GM21360 (cell line): Measurements from ENCODE around the gene GALNT16.
"Not testable (repeated sequence)": the region's sequence is repeated elsewhere in the genome, so short reads cannot be mapped to it uniquely, and the experiment has no call there.

Source experiments
- ATAC-seq: cut with Tn5 transposase; IDR thresholded peaks from one replicate; pipeline ENCODE4 v1.9.1; 2021; ENCODE audit warnings: mild to moderate bottlenecking, moderate library complexity; ENCODE audit not compliant: unreplicated experiment

GALNT16 gene

DNA sequence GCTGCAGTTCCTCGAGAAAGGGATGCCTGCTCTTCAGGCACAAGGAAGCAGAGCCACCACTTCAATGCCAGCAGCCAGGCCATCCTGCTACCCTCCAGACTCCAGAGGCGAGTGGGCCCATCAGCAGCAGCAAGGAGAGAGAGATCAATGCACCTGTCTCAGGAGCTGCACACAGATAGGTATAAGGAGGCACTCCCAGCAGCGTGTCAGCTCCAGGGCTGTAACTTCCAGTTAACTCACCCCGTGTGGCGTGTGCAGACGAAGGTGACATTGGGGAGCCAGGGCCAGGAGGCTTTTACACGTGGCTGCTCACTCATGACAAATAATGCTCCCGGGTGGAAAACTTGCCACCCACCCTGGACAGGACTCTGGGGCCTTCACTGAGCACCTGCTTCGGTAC lies 24.2 kb downstream of the GALNT16 start:
- ATAC-seq: no peak

DNA sequence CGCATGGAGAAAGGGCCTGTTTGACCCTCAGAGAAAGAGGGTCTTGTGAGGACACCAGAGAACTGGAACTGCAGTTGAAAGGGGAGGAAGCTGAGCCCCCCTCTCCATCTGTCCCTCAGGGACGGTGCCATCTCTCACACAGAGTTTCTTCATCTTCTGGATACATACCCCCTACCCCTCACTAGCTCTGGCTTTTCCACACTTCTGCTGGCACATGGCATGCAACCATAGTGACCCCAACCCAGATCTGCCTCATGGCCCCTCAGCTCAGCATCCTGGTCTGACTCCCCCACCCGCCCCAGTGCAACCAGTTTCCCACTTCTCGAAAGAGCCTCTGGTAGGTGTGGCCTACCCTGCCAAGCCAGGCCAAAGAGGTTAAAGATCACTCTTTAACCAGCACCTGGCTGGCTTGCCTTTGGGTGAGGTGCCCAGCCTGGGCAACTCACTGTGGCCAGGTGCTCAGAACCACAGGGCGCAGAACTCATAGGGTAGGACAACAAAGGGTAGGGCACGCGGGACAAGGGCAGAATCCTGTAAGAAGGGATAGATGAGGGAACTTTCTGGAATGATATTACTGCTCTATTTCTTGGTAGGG lies 25.8 kb downstream of the GALNT16 start:
- ATAC-seq: no peak

DNA sequence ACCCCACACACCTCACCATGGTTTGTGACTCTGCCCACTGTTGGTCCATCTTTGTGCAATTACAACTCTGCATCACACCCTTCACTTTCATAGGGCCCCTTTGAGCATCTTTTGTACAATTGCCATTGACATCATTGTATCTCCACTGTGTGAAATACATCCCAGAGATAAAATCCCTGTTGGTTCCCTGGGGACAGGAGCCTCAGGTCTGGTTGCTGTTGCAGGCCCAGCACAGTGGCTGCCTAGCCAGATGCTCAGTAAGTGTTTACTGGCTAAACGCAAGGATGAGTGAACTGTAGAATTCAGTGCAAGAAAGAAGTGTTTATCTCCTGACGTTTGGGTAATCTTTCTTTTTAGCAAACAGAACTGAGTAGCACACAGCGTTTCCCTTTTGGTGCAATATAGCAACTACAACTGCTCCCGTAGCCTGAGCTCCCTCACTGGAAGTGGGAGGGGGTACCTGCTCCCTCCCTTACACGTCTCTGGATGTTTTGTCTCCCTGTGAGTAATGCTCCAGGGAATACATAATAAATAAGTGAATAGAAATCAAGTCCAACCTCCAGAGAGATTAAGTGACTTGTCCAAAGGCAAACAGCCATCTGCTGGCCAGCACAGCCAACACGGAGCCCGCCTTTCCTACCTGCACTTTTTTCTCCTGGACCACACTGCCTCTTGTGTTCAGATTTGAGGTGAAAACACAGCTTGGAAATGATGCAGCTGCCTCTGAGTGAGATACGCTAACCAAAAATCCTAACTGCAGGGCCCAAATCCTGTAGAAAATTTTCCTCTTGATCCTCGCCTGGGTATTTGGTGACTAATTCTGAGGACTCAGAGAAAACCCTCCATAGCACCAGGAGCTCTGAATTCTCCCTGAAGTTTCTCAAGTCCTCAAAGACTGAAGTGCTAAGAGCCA lies 27.4 kb downstream of the GALNT16 start:
- no peak for ATAC-seq

DNA sequence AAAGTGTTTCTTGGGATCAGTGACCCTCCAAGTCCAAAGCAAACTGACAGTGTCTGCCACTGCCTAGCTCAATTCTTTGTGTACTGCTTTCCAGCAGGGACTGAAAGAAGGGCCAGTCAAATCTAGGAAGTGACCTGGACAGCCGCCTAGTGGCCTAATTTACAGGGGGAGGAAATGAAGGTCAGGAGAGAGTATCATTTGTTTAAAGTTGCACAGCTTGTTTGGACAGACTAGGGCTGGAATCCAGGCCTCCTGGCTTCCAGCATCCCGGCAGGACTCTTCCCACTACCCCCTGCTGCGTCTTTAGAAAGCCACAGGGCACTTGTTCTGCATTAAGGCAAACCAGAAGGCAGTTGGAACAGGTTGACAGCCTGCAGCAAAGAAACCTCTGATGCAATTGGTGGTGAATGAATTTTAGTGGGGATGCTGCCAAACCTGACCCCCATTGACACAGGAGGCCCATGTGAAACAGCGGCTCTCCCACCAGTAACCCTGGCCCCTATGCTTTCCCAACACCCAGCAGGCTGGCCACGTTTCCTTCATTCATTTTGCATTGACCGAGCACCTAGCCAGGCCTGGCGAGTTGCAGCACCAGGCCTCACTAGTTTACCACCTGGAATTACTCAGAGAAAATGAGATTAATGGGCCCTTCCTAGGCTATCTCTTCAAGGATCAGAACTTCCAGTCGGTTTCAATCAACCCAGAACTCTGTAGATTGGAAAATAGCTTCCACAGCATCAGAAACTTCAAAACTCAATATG lies 28.2 kb downstream of the GALNT16 start:
- ATAC-seq: no peak

DNA sequence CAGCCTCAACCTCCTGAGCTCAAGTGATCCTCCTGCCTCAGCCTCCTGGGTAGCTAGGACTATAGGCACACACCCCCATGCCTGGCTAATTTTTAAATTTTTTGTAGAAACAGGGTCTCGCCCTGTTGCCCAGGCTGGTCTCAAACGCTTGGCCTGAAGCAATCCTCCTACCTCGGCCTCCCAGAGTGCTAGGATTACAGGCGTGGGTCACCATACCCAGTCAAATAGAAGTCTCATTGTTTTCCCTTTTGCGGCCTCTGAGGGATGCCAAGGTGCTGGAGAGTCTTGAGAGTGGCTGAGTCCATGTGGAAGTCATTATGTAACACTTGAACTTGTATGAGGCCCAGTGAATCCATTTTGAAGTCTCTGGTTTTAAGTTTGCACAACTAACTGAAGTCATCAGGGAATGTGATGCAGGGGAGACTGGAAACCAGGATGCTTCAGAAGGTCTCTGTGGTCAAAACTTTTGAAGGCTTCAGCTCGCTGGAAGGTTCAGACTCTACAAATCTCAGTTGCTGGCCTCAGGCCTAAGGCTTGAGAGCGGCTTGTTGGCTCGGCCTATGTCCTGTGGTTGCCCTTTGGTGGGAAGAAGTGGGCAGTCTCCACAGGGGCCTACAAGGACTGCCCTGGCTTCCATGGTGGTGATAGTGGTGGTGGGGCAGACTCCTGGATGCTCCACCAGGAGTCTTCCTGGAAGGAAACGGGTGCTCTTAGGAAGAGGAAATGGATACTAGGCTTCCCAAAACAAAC lies 29.2 kb downstream of the GALNT16 start:
- ATAC-seq: no peak

DNA sequence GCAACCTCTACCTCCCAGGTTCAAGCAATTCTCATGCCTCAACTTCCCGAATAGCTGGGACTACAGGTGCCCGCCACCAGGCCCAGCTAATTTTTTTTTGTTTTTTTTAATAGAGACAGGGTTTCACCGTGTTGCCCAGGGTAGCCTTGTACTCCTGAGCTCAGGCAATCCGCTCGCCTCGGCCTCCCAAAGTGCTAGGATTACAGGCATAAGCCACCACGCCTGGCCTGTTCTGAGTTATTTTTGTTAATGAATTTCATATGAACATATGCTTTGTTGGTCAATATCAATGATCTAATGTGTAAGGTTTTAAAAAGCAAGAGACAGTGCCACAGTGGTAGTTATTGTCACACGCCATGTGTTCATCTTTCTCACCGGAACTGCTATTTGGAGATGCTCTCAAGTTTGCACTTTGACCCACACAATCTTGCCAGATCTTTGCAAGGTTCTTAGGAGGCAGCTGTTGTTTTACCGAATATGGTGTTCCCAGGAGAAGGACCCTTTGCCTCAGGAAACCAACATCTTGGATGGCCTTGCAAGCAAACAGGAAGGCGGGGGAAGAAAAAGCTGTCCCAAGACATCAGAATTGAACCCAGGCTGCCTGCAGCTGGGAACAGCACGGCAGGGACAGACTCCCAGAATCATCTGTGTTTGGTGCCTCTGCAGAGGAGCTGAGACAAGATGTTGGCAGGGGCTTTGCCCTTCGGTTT lies 30.0 kb downstream of the GALNT16 start:
- no peak for ATAC-seq

DNA sequence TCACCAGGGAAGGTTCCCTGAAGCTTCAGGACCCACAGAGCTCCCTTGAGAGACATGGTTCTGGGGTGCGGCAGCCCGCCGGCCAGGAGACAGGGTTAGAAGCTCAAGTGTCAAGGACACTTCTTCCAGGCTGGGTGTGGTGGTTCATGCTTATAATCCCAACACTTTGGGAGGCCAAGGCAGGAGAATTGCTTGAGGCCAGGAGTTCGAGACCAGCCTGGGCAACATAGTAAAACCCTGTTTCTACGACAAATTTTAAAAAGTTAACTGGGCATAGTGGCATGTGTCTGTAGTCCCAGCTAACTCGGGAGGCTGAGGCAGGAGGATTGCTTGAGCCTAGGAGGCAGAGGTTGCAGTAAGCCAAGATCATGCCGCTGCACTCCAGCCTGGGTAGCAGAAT lies 30.9 kb downstream of the GALNT16 start:
- not testable (repeated sequence) for ATAC-seq

DNA sequence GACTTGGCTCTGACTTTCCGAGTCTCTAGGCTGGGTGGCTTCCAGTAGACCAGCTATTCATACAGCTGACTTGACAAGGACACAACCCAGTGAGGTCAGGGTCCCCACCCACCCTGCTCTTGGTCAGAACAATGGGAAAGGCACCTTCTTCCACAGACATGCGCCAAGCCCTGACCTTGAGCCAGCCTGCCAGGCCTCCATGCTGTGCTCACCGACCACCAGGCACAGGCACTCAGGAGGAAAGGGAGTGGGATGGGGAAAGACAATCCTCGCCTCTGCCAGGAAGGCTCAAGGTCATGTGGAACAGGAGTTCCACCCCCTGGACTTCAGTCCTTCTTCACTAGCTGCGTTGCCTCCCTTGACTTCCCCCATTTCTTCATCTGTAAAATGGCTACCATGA lies 31.4 kb downstream of the GALNT16 start:
- ATAC-seq: no peak

DNA sequence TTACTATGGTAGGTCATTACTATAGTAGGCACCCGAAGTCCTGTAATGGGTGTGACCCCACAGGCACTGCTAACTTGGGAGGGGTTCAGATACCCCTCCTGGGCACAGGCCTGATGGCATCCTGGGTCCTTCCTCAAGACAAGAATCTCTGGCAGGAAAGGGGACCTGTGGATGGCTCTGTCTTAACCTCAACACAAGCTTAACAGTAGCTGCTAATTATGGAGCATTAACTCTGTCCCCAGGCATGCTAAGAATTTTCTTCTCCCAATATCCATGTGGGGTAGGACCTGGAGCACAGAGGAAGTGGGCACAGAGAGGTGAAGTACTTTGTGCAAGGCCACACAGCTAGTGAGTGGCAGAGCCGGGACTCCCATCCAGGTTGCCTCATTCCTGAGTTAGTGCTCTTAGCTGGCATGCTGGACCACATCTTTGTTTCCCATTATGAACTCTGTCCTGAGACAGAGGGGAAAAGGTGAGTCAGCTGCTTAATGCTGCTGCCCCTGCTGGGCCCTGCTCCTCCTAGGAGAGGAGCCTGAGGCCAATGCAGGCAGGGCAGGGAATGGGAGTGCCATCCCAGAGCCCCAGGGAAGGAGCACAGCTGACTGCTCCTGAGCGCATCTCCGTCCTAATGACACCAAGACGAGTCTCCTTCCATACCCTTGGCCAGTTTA lies 32.1 kb downstream of the GALNT16 start:
- no peak for ATAC-seq

DNA sequence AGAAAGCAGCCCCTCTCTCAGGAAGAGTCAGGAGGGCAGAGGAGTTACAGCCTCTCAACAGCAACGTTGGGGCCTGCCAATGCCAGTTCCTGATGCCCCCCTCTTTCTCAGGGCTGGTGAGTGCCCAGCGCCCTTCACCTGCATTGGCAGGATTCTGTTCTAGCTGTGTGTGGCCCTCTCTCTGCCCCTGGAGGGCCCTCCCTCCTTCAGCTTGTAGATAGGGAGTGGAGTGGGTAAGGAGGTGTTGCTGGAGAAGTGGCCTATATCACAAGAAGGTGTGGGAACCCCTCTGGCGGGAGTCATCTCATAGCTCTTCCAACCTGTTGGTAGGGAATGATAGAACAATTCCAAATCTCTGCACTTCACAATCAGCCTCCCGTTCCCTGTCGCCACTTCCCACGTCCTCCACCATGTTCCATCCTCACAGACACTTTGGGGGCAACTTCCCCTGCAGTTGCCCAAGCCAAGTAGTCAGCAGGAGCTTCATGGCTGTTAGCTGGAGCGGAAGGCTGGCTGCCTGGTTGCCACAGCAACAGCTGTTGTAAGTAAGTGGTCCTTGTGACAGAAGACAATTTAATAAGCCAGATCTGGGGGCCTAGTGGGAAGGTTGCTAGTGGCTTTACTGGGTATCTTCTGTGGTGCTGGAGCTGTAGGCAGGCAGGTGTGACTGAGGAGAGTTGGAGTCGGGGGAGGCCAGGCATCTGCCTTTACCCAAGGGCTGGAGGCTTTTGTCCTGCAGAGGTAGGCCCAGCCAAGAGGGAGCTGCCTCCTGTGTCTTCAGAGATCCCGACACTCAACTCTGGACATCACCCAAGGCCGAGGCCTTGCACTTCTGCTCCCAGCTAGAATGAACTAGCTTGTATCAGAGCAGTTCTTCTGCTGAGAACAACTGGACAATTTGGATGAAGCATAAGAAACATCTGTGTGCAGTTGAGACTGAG lies 38.4 kb downstream of the GALNT16 start:
- ATAC-seq: no peak

DNA sequence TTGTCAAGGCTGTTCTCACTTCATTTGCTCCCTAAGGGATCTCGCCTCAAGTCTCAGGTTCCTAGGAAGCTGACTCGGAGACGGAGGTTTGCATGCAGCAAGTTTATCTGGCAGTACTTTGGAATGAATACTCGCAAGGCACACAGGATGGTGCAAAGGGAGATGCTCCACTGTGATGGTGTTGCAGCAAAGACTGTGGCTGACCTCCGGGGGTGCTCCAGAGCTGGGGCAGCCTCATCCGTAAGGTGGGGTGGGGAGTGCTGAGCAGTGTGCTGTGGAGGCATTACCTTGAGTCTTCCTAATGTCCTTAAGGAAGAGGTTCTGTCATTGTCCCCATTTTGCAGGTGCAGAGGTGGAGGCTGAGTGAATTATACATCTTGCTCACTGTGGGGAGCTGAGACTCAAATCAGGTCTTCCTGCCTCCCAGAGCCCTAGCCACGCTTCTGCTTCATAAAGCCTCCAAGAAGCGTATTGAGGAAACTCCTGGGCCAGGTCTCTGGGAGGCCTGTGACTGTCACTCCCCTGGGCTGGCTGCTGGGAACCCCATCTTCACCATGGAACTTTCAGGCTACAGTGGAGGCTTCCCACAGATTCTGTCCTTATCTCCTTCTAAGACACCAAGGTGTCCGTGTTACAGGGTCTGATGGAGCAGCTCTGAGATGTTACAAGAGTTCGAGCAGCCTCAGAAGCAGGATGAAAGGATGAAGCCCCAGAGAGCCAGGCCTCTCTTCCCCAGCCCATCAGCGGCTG lies 39.5 kb downstream of the GALNT16 start:
- ATAC-seq: no peak

DNA sequence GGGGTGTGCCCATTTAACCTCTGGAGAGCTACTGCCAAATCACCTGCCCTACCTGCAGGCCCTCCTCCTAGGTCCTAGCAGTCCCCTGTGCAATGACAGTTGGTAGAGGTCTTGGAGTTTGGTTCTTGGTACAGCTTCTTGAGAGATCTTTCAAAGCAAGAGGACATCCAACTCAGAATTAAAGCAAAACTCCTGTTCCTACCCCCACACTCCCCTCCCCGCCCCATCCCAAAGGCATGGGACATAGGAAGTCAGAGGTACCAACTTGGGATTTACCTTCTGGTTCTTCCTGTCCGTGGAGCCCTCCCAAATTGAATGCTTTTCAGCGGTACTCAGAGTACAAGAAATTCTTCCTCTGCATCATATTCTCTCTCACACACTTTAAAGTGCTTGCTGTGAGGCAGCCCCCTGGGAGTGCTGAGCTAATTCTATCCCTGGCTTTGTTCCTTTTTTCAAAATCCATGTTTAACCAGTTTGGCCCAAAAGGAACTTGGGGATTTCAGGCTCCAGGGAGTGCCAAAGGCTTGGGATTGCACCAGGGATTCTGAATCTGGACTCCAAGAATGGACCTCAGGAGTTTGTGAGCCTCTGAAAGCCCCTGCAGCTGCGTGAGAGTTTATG lies 40.8 kb downstream of the GALNT16 start:
- no peak for ATAC-seq

DNA sequence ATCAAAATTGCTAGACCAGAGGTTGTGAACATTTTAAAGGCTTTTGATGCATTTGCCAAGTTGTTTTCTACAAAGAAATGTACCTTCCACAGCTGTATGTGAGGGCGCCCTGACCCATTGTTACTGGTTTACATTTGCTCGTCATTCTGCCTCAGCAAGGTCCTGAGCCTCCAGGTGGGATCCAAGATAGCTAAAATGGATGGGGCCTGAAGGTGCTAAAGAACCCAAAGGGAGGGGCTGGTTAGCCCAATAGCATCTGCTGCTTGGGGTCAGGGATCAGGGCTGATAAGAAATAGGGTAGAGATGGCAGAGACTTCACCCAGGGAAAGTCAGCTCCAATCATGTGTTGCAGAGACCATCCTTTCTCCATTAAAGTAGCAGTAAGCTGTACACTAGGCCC lies 43.1 kb downstream of the GALNT16 start:
- ATAC-seq: no peak

DNA sequence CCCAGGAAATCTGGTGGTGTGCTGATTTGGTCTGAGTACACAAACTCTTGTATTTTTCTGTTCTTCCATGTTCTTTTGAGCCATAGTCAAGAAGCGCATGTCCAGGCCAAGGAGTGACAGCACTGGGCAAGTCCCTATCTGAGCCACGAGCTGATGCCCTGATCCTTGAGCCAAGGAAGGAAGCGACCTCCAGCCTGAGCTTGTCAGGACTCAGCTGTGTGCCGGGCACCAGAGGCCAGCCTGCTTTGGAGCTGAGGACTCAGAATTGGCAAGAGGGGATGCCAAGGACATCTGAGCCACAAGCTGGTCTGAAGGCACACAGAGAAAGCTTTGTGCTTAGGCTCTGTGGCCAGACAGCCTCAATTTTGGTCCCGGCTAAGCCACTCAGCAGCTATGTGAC lies 52.6 kb downstream of the GALNT16 start:
- no peak for ATAC-seq

DNA sequence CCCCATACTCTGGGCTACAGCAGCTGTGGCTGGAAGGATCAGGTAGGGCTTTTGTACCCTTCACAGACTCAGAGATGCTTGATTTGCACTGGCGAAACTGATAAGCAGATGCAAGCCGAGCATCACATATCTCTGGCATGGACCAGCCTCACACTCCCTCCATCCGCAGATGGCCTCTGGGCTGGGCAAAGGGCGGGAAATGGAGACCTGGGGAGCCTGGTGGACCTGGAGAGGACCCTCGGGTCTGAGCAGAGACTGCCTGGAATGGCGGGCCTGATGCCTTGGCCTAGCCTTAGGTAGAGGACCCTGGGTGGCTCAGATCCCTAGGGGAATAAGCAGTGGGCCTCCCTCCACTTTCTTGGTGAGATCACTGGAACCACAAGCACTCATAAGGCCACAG lies 53.2 kb downstream of the GALNT16 start:
- ATAC-seq: no peak

DNA sequence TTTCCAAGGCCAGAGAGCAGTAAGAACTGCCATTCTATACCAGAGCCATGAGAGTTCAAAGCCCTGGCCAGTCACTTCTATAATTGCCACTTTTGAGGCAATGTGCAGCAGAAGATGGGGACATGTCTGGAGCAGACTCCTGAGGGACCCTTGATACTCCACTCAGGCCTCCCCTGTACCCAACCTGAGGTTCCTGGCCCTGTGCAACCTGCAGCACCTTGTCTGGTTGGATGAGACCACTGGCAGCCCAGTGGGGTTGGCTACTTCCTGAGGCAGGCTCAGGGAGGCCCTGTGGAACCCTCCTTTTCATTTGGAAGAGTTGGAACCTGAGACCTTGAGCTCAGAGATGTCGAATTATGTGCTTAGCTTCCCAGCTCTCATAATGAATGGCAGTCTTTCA lies 54.4 kb downstream of the GALNT16 start:
- no peak for ATAC-seq

DNA sequence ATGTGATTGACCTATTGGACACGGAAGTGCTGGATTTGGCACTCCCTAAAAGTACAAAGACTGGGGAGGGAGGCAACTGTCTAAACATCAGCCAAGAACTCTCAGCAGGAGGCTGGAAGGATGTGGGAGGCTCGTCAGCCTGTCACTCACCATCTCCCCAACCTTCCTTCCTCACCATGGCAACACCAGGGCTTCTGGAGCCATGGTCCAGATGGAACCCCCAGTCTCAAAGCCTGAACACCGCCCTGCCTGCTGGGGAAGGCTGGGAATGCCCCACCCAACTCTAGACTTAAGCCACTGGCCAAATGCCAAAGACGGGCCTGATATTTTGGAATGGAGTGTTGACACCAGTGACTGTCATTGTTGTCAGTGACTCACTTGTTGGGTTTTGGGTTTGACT lies 55.3 kb downstream of the GALNT16 start:
- ATAC-seq: no peak
